HG02798 (cell line): ENCODE data around the gene RPTOR.
A peak's percentile ranks its signal among the peaks of the same experiment; 100 is the strongest.
"Not testable (repeated sequence)": the region's sequence is repeated elsewhere in the genome, so short reads cannot be mapped to it uniquely, and the experiment has no call there.

Experiments
- ATAC-seq: cut with Tn5 transposase; IDR thresholded peaks from one replicate; pipeline ENCODE4 v1.9.1; 2021; ENCODE audit warnings: mild to moderate bottlenecking; ENCODE audit not compliant: unreplicated experiment, poor library complexity

The RPTOR gene

DNA sequence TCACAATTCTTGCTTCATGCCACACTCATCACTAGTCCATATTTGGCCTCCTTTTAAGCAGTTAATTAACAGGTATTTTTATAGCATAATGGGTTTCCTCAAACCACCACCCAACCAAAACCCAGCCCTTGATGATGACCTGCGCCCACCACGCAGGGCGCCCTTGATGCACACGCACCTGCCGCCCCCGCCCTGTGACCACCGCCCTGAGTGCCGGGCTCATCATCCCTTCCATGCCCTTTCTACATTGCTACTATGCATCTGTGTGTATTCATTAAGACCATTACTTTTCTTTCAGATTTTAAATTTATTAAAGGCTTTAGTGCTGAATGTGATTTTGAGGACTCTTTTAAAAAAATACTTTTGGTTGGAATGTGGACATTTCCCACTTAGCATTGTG lies 242.2 kb downstream of the RPTOR start:
- ATAC-seq: no peak

DNA sequence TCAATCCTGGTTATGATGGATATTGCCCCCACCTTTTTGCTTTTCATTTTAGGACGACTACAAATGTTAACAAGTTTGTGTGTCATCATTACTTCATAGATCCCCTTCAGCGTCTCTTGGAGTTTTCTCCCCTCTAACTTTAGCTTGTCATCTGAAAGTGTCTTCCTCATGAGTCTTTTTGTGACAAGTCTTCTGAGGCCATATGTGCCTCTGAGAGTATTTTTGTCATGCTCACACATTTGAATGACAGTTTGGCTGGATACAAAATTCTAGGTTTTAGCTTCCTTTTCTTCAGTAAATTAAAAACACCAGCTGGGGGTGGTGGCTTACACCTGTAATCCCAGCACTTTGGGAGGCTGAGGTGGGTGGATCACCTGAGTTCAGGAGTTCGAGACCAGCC lies 243.2 kb downstream of the RPTOR start:
- no peak for ATAC-seq

DNA sequence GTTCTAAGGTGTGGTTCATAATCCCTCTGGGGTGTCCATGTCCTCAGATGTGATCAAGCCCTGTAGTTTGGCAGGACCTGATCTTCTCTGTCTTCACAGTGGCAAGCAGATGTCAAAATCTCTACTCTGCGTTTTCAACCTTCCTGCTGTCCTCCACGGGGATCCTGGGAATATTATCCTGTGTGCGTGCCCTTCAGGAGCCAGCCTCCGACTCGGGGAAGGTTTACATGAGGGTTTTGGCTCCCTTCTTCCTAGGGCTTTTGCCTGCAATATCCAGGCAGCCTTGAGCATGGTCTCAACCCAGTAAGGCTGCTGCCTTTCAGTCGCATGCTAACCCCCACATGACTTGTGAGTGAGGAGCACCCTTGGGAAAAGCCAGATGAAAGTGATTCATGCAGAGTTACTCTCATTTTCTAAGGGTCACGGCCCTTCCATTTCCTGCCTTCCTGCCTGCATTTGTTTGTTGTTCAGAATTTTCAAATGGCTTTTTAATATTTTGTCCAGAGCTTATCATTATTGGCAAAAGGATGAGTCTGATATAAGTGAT lies 244.8 kb downstream of the RPTOR start:
- no peak for ATAC-seq

DNA sequence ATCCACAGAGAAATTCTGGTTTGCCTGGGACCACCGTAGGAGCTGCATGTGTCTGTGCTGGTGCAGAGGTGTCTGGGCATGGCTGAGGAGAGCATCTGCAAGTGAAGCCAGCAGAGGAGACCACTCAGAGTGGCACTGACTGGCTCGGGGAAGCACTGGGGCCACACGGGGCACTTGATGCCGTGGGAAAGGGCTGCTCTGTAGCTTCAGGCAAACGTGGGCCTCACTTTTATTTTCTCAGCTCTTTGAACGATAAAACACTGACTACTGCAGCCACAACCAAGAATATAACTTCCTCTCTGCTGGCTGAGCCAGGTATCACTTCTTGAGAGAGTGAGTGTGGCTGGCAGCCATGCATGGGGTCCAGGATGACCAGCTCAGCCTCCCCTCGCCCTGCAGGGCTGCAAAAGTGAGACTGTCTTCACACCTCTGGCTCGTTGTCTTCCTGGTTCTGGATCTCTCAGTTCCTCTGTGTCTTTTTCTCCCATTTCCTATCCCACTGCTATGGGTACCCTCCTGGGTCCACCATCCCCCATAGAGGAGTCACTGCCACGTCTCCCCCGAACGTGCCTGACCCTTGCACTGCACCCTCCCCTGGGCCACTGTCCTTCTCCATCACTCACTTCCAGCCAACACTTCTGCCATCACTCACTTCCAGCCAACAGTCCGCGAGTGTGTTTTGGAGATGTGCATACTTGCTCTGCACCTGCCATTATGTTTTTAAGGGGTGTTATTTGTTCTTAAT lies 245.6 kb downstream of the RPTOR start:
- ATAC-seq: peak; percentile 57

DNA sequence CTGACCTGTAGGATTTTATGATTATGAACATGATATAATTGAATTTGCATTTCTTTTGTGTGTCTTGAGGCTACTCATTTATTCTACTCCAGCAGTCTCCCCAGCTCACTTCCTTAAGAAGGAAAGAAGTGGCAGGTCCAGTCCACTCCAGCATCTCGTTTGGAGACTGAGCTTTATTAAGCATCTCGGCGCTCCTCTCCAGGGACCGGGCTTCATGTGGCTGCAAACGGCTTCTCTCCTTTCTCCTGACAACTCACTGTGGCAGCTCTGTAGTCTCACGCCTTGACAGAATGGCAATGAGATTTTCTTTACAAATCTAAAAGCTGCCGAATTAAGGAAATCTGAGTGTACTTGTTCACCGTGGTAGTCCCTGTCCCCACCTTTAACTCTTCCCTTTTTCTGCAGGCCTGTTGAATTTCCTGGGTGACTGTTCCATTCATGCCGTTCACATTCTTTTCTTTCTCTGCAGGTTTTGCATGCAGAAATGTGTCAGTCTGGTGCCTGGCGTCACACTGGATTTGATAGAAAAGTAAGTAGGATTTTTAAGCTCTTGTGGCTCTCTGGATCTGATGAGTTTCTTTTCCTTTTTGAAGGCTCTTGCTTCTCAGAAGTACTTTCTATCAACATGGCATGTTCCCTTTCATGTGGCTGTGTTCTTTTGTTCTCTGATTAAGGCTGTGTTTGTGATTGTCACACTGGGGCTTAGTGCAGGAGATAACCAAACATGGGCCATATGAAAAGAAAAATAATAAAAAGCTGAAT lies 246.5 kb downstream of the RPTOR start:
- no peak for ATAC-seq

DNA sequence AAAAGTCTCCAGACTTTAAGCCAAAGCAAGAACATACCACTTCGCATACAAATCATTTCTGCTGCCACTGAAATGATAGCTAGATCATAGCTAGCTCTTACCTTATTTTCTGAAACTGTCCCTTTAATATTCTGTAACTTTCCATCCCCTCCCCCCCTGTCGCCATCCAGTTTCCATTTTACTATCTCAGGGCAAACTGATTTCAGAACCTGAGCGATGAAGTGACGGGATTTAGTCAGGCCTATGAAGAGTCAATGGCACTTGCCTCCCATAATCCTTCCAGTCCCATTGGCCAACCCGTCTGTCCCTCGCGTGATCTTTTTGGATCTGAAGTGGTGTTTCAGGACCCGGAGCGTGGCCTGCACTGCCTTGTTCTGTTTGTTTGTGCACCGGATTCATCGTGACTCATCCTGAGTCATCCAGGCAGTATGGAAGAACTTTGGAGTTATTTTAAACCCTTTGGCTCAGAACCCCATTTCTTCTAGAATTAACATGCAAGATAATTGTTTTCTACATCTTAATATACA lies 247.2 kb downstream of the RPTOR start:
- ATAC-seq: no peak

DNA sequence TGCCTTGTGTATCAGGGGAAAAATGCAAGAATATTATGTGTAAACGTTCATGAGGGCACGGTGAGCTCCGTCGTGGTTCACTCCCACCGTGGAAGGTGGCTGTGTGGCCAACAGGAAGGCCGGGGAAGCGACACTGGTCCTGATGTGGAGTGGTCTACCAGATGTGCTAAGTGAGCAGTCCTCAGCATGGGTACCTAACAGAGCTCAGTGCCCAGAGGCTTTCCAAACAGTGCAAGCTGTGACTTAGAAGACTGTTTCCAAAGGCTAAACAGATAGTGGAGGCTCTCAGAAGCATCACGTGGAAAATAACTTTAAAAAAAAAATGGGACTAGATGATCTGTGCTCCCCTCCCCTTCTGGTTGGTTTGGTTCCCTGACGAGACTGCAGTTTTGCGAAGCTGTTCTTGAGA lies 247.7 kb downstream of the RPTOR start:
- ATAC-seq: no peak

DNA sequence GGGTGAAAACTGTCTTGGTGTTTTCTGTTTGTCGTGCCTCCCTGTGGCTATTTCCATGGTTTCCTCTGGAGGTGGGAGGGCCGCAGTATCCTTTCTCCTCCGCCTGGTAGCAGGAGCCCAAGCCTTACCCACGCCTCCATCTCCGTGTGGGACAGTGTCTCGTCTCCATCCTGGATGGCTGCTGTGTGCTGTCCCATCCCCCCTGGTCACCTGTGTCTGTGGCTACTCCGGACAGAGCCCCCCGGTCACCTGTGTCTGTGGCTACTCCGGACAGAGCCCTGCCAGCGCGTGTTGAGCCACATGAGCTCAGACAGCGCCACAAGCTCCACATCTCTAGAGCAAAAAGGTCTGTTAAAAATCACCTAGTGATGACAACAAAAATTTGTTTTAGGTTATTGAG lies 248.8 kb downstream of the RPTOR start:
- no peak for ATAC-seq

DNA sequence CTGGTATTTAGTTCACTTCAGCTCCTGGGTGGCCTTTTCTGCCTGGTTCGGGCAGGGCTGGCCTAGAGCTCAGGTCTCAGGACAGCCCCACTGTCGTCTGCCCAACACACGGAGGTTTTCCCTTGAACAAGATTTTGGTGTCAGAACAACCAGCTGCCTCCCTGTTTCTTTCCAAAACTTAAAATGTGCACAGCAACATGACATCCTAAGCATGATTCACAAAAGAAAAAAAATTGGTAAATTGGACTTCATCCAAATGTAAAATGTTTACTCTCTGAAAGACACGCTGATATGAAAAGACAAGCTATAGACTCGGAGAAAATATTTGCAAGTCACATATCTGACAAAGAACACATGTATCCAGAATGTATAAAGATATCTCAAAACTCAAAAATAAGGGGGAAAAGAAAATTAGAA lies 249.2 kb downstream of the RPTOR start:
- no peak for ATAC-seq

DNA sequence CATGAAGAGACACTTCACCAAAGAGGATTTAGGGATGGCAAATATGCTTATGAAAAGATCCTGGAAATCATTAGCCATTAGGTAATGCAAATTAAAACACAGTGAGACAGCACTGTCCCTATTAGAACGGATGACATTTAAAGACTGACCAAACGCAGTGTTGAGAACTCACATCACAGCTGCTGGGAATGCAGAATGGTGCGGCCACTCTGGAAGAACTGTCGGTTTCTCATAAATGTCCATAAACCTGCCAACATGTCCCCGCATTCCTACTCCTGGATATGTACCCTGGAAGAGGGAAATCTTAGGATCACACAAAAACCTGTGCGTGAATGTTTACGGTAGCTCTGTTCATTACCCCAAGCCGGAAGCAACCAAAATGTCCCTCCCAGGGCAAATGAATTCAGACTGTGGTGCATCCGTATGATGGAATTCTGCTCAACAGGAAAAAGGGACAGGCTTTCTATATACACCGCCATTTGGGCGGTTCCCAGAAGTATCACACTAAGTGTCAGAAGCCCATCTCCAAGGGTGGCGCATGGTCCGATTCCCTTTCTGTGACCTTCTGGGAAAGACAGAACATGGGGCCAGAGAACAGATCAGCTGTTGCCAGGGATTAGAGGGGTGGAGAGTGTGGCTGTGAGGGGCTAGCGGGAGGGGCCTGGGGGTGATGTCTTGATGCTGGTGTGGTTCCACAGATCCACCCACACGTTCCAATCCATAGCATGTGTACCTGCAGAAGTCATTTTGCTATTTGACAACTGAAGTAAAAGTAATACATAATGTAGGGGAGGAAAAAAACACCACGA lies 249.8 kb downstream of the RPTOR start:
- no peak for ATAC-seq

DNA sequence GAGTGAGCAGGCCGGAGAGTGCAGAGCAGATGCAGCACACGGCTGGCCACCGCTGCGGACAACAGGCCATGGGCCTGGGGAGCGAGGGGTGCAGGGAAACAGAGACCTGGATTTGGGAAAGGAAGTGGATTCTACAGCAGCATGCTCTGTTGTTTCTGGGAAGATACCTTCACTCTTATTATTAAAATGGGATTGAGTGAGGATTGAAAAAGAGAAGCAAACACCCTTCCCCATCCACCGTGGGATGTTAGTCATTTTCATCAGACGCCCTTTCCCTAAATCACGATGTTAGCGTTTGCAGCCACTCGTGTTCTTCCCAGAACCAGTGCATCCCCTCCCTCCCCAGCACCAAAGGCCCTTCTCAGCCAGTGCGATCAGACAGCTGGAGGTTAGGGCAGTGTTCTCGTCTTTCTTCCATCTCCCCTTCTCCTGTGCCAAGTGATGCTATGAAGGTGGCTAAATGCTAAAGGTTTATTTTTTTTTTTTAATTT lies 250.5 kb downstream of the RPTOR start:
- no peak for ATAC-seq

DNA sequence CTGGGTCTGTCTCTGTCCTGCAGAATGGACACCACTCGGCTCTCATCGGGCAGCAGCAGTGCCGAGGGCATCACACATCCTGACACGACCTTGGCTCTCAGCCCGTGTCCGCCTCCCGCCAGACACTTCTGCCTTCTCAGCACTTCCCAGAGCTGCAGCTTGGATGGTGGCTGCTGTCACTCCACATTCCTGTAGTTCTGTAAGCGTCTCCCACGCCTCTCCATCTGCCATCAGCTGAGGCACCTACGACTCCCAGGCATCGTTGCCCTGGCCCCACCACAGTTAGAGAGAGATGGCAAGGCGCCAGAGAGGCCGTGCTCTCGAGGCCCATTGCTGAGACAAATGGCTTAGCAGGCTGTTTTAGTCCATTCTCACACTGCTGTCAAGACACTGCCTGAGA lies 251.1 kb downstream of the RPTOR start:
- ATAC-seq: no peak

DNA sequence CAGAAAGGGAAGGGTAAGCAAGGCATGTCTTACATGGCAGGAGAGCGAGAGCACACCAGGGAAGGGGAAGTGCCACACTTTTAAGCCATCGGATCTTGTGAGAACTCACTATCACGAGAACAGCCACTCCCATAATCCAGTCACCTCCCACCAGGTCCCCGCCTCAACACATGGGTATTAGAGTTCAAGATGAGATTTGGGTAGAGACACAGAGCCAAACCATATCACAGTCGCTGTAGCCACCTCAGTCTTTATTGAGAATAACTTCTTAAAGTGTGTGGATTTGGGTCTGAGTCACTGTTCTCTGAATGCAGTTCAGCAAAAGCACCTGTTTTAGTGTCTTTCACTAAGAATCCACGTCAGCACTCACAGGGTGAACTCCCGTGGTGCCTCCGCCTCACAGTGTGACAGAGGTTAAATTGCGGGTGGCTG lies 251.8 kb downstream of the RPTOR start:
- no peak for ATAC-seq

DNA sequence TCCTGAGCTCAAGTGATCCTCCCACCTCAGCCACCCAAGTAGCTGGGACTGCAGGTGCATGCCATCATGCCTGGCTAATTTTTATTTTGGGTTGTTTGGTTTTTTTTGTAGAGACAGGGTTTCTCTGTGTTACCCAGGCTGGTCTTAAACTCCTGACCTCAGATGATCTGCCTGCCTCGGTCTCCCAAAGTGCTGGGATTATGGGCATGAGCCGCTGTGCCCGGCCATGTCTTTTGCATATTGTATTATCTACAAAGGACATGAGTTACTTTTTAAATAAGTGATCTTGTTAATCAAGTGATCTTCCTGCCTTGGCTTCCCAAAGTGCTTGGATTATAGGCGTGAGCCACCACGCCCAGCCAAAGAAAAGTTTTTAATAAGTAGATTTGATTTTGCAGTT lies 252.6 kb downstream of the RPTOR start:
- ATAC-seq: not testable (repeated sequence)

DNA sequence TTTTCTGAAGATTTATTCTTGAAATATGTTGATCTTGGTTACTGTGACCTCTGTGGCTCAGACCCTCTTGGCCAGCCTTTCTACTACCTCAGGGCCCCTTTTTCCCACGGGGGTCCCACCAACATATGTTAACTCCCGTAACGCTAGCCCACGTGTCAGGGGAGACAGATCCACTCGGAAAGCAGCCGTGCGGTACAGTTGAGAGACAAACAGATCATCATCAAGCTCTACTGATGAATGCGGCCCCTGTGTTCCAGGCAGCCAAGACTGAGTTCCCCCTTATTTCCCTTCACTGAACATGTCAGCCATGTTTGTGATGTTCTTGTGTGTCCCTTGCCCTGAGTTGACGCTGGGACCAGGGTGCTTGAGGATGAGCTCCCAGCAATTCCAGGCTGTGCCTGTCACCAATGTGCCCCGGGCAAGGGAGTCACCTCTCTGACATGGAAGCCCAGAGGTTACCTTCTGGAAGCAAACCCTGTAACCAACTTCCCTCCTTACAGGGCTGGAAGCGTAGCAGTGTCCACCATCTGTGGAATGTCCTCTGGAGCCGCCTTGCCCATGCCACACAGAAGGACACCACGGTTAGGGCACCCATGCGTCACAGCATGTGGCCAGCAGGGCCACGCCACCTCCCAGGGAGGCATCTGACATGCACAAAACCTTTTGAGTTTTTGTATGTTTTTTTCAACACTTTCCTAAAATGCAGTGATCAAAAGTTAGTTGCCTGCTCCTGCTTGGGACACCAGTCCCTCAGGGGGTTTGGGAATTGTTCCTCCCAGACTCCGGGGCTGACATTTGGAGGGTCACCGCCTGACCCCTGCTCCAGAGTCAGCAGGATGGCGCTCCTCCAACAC lies 253.3 kb downstream of the RPTOR start:
- ATAC-seq: no peak

DNA sequence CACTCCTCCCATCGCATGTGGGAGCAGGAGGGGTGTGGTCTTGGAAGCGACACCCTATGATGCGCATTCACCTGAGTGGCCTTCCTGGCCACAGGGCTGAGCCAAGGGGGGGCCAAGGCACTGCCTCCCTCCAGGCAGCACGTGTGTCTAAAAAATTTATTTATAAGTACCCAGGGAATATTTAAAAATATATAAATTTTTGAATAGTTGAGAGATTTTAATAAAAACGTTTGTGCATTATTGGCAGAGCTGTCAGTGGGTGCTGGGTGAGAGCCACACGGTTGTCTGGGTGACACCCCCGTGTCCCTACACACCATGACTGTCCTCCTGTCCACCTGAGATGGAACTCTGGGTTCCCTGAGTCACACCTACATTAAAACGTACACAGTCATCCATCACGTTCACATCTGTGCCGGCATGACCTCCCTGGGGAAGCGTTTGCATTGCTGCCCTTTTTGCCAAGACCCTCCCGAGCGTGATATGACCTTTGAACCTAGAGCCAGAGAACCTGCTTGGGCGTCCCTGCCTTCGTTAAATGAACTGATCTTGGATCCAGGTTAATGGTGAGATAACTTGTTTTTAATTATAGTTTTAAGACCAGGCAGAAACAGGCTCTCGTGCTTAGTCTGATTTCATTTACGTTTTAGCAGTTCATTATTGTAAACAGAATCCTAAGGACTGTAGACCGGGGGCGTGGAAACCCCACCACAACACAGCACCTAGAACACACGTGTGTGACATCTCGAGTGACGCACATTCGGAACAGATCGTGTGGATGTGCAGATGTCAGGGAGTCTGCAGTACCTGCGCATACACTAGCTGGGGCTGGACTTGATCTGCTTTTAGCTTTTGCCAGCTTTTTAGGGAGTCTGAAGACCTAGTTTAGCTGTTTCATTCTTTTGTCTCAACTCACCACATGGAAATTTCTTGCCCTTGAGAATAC lies 254.2 kb downstream of the RPTOR start:
- ATAC-seq: no peak

DNA sequence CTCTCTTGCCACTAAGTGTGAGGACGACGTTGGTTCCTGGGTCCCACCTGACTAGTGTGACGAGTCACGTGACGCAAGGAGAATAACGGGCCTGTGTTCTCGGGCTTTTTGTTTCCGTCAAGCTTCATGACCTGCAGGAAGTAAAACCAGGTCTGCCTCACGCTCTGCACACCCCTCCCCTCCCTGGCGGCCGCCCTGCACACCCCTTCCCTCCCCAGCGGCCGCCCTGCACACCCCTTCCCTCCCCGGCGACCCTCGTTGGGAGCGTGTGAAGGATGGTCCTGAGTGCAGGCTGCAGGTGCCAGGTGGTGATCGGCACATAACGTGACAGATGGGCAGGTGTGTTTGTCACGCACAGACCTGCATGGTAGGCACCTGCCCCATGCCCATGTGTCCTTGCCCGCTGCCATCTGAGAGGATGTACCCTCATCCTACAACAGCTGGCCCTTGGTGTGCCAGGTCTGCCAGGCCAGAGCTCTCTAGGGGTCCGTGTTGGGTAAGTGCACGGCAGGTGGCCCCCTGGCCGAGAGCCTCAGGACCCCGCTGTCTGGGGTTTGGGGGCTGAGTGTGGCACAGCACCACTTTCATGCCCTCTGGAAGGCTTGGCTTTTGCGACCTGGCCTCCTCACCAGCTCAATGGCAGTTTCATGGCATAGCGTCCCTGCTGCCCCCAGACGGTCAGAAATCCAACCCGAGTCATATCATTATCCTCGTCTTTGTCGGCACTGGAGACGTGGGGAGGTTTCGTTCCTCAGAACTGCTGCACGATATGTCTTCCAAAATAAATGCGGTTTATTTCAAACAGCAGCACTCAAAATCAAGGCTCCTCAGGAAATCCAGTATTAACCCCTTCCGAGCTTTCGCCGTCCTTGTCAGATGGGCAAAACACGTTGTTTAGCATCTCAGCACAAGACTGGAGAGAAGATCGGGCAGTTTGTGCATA lies 255.2 kb downstream of the RPTOR start:
- ATAC-seq: no peak
